ENCODE results near the gene BAAT. TPM values are rescaled to one million over a fixed set of nuclear protein-coding genes. Genes with fewer than 3 reads are reported as not detected.

The BAAT gene
- total and polyA plus RNA-seq, 9 of the 15 experiments (the other 6 are each of a cell fraction or from before 2014, with no cell fraction given), result 0.17 to 0.76 (median 0.32) TPM

DNA sequence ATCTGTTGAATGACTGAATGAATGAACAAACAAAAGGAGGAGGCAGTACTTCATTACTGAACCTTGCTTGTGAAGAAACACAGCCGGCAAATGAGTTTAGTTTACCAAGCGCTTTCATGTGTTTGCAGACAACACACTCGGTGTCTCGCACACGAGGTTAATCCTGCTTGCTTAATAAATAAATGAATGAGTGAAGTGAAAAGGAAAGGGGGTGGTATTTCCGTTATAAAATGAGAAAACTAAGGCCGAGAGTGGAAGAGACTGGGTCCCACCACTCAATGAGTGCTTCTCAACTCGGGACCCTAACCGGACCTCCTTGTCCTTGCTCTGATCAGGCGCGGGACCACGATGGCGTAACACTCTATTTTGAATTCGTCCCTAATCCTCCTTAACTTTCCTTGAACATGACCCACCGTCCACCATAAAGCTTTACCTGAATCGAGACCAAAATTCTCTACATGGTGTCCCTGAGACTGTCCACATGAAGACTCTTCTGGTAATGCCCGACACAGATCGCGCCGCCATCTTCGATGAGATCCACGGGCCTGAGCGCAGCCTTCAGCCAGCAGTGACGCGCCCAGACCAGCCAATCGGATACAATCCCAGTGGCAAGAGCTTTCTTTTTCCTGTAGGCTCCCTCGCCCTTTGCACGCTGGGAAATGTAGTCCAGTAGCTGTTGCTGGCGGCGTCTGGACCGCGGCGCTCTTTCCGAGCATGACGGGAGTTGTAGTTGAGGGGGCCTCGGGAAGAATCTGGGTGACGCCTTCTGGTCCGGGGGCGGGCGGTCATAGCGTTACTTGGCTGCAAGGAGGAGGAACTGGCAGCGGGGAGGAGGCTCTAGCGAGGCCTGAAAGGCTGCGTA lies 13.5 kb upstream of the BAAT start, which contains the start of the genes MRPL50 and ZNF189 (continued):
- no peak for TF ChIP-seq KAT8 (IDR thresholded peaks at IDR 0.05; ENCODE audit: low read depth)
- TF ChIP-seq HNRNPK (IDR thresholded peaks at IDR 0.05; ENCODE audit: low read depth, low read length, poor library complexity, severe bottlenecking), result no peak
- TF ChIP-seq COPS2 (conservative IDR thresholded peaks at IDR 0.05), result no peak
- no peak for TF ChIP-seq JUNB (CRISPR knock-in tag; conservative IDR thresholded peaks at IDR 0.05)
- peak; percentile 83 for TF ChIP-seq PML (IDR thresholded peaks at IDR 0.05; ENCODE audit: low read length)
- no peak for TF ChIP-seq ZNF586 (CRISPR knock-in tag; conservative IDR thresholded peaks at IDR 0.05)
- TF ChIP-seq ELF1 (tag; IDR thresholded peaks at IDR 0.05), result peak; percentile 87
- TF ChIP-seq ZNF445 (CRISPR knock-in tag; IDR thresholded peaks at IDR 0.05; ENCODE audit: low read depth), result no peak
- TF ChIP-seq, protein P1, sequence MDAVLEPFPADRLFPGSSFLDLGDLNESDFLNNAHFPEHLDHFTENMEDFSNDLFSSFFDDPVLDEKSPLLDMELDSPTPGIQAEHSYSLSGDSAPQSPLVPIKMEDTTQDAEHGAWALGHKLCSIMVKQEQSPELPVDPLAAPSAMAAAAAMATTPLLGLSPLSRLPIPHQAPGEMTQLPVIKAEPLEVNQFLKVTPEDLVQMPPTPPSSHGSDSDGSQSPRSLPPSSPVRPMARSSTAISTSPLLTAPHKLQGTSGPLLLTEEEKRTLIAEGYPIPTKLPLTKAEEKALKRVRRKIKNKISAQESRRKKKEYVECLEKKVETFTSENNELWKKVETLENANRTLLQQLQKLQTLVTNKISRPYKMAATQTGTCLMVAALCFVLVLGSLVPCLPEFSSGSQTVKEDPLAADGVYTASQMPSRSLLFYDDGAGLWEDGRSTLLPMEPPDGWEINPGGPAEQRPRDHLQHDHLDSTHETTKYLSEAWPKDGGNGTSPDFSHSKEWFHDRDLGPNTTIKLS (IDR thresholded peaks at IDR 0.05; ENCODE audit: borderline replicate concordance, low read depth), result peak; percentile 90
- no peak for TF ChIP-seq CCNT2 (IDR thresholded peaks at IDR 0.05; ENCODE audit: borderline replicate concordance, extremely low read depth, insufficient read length, low read depth, low read length)
- no peak for TF ChIP-seq ZNF124 (CRISPR knock-in tag; IDR thresholded peaks at IDR 0.05)
- no peak for TF ChIP-seq ZNF23 (CRISPR knock-in tag; IDR thresholded peaks at IDR 0.05)
- TF ChIP-seq KLF6 (CRISPR knock-in tag; IDR thresholded peaks at IDR 0.05; ENCODE audit: borderline replicate concordance), result no peak
- no peak for TF ChIP-seq KLF16 (IDR thresholded peaks at IDR 0.05)
- peak; percentile 69; the same call in 1 of the 2 replicates for TF ChIP-seq FOXJ2 (tag; IDR thresholded peaks at IDR 0.05)
- TF ChIP-seq, protein P2, sequence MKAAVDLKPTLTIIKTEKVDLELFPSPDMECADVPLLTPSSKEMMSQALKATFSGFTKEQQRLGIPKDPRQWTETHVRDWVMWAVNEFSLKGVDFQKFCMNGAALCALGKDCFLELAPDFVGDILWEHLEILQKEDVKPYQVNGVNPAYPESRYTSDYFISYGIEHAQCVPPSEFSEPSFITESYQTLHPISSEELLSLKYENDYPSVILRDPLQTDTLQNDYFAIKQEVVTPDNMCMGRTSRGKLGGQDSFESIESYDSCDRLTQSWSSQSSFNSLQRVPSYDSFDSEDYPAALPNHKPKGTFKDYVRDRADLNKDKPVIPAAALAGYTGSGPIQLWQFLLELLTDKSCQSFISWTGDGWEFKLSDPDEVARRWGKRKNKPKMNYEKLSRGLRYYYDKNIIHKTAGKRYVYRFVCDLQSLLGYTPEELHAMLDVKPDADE (conservative IDR thresholded peaks at IDR 0.05; ENCODE audit: control insufficient read depth, low read depth, low read length), result peak; percentile 100
- no peak for TF ChIP-seq RBM15 (IDR thresholded peaks at IDR 0.05; ENCODE audit: insufficient read depth, low read length)
- TF ChIP-seq, protein P3, sequence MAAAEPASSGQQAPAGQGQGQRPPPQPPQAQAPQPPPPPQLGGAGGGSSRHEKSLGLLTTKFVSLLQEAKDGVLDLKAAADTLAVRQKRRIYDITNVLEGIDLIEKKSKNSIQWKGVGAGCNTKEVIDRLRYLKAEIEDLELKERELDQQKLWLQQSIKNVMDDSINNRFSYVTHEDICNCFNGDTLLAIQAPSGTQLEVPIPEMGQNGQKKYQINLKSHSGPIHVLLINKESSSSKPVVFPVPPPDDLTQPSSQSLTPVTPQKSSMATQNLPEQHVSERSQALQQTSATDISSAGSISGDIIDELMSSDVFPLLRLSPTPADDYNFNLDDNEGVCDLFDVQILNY (CRISPR knock-in tag; IDR thresholded peaks at IDR 0.05), result no peak
- peak; percentile 30; the same call in 1 of the 2 replicates for TF ChIP-seq XRCC5 (IDR thresholded peaks at IDR 0.05; ENCODE audit: low read depth, low read length)
- no peak for TF ChIP-seq BCOR (IDR thresholded peaks at IDR 0.05)
- TF ChIP-seq, protein P4, sequence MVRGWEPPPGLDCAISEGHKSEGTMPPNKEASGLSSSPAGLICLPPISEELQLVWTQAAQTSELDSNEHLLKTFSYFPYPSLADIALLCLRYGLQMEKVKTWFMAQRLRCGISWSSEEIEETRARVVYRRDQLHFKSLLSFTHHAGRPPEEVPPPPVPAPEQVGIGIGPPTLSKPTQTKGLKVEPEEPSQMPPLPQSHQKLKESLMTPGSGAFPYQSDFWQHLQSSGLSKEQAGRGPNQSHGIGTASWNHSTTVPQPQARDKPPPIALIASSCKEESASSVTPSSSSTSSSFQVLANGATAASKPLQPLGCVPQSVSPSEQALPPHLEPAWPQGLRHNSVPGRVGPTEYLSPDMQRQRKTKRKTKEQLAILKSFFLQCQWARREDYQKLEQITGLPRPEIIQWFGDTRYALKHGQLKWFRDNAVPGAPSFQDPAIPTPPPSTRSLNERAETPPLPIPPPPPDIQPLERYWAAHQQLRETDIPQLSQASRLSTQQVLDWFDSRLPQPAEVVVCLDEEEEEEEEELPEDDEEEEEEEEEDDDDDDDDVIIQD (CRISPR knock-in tag; IDR thresholded peaks at IDR 0.05), result no peak
- TF ChIP-seq TOE1 (IDR thresholded peaks at IDR 0.05; ENCODE audit: borderline replicate concordance), result peak; percentile 32; the same call in 1 of the 2 replicates
- no peak for TF ChIP-seq TOE1 (CRISPR knock-in tag; IDR thresholded peaks at IDR 0.05; ENCODE audit: borderline replicate concordance, low read depth)
- no peak for TF ChIP-seq NELFE (IDR thresholded peaks at IDR 0.05; ENCODE audit: insufficient read depth, insufficient read length)

Measured in K562 (cell line).